ENCODE measurements around the gene PRPF6. TPM values are rescaled to one million over a fixed set of nuclear protein-coding genes. Genes with fewer than 3 reads are reported as not detected.
A peak's percentile ranks its signal among the peaks of the same experiment; 100 is the strongest.

PRPF6 gene
- total and polyA plus RNA-seq, 8 donors, result 49.8 to 85.4 (median 80.3) TPM

GRCh38 chr20:63966172-63966943 lies 14.6 kb upstream of the PRPF6 start:
- peaks cover 0 to 51% of the 10 kb centered on the region in 2 donors for H3K36me3 ChIP-seq
- peaks cover 0 to 6% of the 10 kb centered on the region in 2 donors for H3K27me3 ChIP-seq
- no peak overlapping the region for H3K4me3 ChIP-seq
- intact Hi-C loops (cut with DNase I), result no loop called here
- H3K27ac ChIP-seq, result no peak overlapping the region
- H3K9me3 ChIP-seq, result no peaks in the 10 kb centered on the region
- TF ChIP-seq CTCF (IDR thresholded peaks at IDR 0.05), result no peak
- ATAC-seq, result no peak
- H3K4me1 ChIP-seq, result peaks cover 13 to 21% of the 10 kb centered on the region in 2 donors
- peak in 1 of 4 donors; percentile 49 for DNase-seq

GRCh38 chr20:63966944-63967322 lies 14.0 kb upstream of the PRPF6 start:
- ATAC-seq, result no peak
- peaks cover 0 to 45% of the 10 kb centered on the region in 2 donors for H3K36me3 ChIP-seq
- peaks cover 0 to 6% of the 10 kb centered on the region in 2 donors for H3K27me3 ChIP-seq
- peaks cover 13 to 21% of the 10 kb centered on the region in 2 donors for H3K4me1 ChIP-seq
- no peak overlapping the region for H3K4me3 ChIP-seq
- intact Hi-C loops (cut with DNase I), result no loop called here
- no peak for TF ChIP-seq CTCF (IDR thresholded peaks at IDR 0.05)
- peak in 1 of 4 donors; percentile 54 for DNase-seq
- no peak overlapping the region for H3K27ac ChIP-seq
- no peaks in the 10 kb centered on the region for H3K9me3 ChIP-seq

- Histone ChIP-seq H3K27me3 (peaks cover 0 to 6% of the 10 kb centered on the region in 2 donors), H3K4me3 (no peak overlapping the region), H3K4me1 (peaks cover 13 to 26% of the 10 kb centered on the region in 2 donors), H3K36me3 (peaks cover 0 to 39% of the 10 kb centered on the region in 2 donors), H3K9me3 (no peaks in the 10 kb centered on the region), H3K27ac (no peak overlapping the region)
- intact Hi-C loops (cut with DNase I), result no loop called here
- no peak for TF ChIP-seq CTCF (IDR thresholded peaks at IDR 0.05)
- no peak for ATAC-seq
- peak in 1 of 4 donors; percentile 72 for DNase-seq
These were observed 13.4 kb upstream of the PRPF6 start for GRCh38 chr20:63967330-63968135.

GRCh38 chr20:63968136-63968927 lies 12.6 kb upstream of the PRPF6 start:
- H3K27me3 ChIP-seq, result peaks cover 0 to 6% of the 10 kb centered on the region in 2 donors
- intact Hi-C loops (cut with DNase I), result no loop called here
- no peaks in the 10 kb centered on the region for H3K9me3 ChIP-seq
- peaks cover 13 to 28% of the 10 kb centered on the region in 2 donors for H3K4me1 ChIP-seq
- ATAC-seq (no peak), DNase-seq (peak in 1 of 4 donors; percentile 58)
- peak overlapping the region; percentile 53 to 54 for H3K4me3 ChIP-seq
- H3K27ac ChIP-seq, result peak overlapping the region in 1 of 2 donors; percentile 37
- no peak for TF ChIP-seq CTCF (IDR thresholded peaks at IDR 0.05)
- peaks cover 0 to 31% of the 10 kb centered on the region in 2 donors for H3K36me3 ChIP-seq
